ENCODE measurements around the gene SRP19. TPM values are rescaled to one million over a fixed set of nuclear protein-coding genes. Genes with fewer than 3 reads are reported as not detected.

The SRP19 gene
- polyA plus RNA-seq, 1 donor: 50.3 TPM

Other genes with a start within 250 kb of the SRP19 start
- 29.4 TPM for gene APC, start 123.4 kb upstream of the SRP19 start, polyA plus RNA-seq (ENCODE audit: insufficient read length)
- 67.5 TPM for gene REEP5, start 60.9 kb downstream of the SRP19 start, polyA plus RNA-seq (ENCODE audit: insufficient read length)
- 23.5 TPM for gene DCP2, start 115.5 kb downstream of the SRP19 start, polyA plus RNA-seq (ENCODE audit: insufficient read length)